Coronary artery (tissue), 2 donors: ENCODE measurements around the gene ASB17.
"Not testable (repeated sequence)": the region's sequence is repeated elsewhere in the genome, so short reads cannot be mapped to it uniquely, and the experiment has no call there.

Source experiments
- DNase-seq: peaks from one replicate; pipeline ENCODE4 v3.0.0-alpha.2; 2017; ENCODE audit warnings: low spot score
- H3K27ac ChIP-seq, 2 donors: fragments of 200-600 bp; sonication (generic); one replicate each; pipeline ENCODE4 v1.5.1; 2016 to 2019
- H3K4me3 ChIP-seq: fragments of 200-600 bp; sonication (generic); 2 replicates; pipeline ENCODE4 v1.5.1; 2016; ENCODE audit warnings: mild to moderate bottlenecking, moderate library complexity
- CTCF ChIP-seq: fragments of 200-600 bp; sonication (generic); IDR thresholded peaks from one replicate; pipeline ENCODE4 v1.5.1; 2019; ENCODE audit warnings: antibody characterized with exemption

Gene ASB17

GRCh38 chr1:75954586-75954985 lies 22.4 kb upstream of the ASB17 start:
- DNase-seq, result no peak

GRCh38 chr1:75953461-75953860 lies 21.3 kb upstream of the ASB17 start:
- no peak for TF ChIP-seq CTCF
- H3K27ac ChIP-seq, result no peak overlapping the region
- DNase-seq, result no peak
- no peak overlapping the region for H3K4me3 ChIP-seq

More at GRCh38 chr1:75954586-75954985, 22.4 kb upstream of the ASB17 start:
- no peak for TF ChIP-seq CTCF
- Histone ChIP-seq H3K4me3 (no peak overlapping the region), H3K27ac (no peak overlapping the region)

- no peak overlapping the region for H3K4me3 ChIP-seq
- DNase-seq, result no peak
- TF ChIP-seq CTCF, result no peak
- H3K27ac ChIP-seq, result no peak overlapping the region
These were observed 19.8 kb upstream of the ASB17 start for GRCh38 chr1:75952016-75952415.

- Histone ChIP-seq H3K27ac (no peak overlapping the region), H3K4me3 (no peak overlapping the region)
- no peak for TF ChIP-seq CTCF
- DNase-seq, result no peak
These were observed 18.0 kb upstream of the ASB17 start for GRCh38 chr1:75950176-75950575.

- not testable (repeated sequence) for H3K4me3 ChIP-seq, H3K27ac ChIP-seq, DNase-seq
These were observed 10.8 kb upstream of the ASB17 start for GRCh38 chr1:75943037-75943436.

- no peak for TF ChIP-seq CTCF
- Histone ChIP-seq H3K4me3 (no peak overlapping the region), H3K27ac (no peak overlapping the region)
- DNase-seq, result no peak
These were observed 4.8 kb upstream of the ASB17 start for GRCh38 chr1:75937034-75937433.

- Histone ChIP-seq H3K27ac (no peak overlapping the region), H3K4me3 (no peak overlapping the region)
- no peak for TF ChIP-seq CTCF
- no peak for DNase-seq
These were observed 9.5 kb downstream of the ASB17 start for GRCh38 chr1:75922698-75923097.

GRCh38 chr1:75916834-75917233 lies 15.4 kb downstream of the ASB17 start:
- Histone ChIP-seq H3K27ac (no peak overlapping the region), H3K4me3 (no peak overlapping the region)
- TF ChIP-seq CTCF, result no peak
- DNase-seq, result no peak
